ENCODE data around the gene TUBA3E. TPM values are rescaled to one million over a fixed set of nuclear protein-coding genes. Genes with fewer than 3 reads are reported as not detected.
"Not testable (repeated sequence)": the region's sequence is repeated elsewhere in the genome, so short reads cannot be mapped to it uniquely, and the experiment has no call there.

Gene TUBA3E
- not detected in 2 replicates for total RNA-seq (2014; rRNA removed; shearing (Covaris generic))

DNA sequence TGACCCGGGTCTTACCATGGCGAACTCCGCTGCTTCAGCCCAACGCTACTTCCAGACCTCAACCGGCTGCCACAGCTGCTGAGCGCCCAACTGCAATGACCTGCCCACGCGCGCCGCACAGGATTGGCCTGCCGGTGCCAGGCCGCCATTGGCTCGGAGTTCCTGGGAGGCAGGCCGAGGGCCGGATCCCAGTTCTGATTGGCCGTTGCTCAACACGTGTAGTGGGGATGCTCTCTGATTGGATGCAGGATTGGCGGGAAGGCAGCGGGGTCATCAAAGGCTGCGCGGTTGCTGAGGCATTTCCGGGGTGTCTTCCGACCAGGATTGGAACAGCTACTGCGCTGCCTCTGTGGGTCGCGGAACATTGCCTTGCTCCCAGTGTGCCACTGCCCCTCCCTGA, at the start of gene TUBA3E:
TSS of gene TUBA3E (minus strand) at position 97 of the 400 bp plus-strand sequence. CDS start at position 18, 79 bp downstream.
- no peak for DNase-seq (ENCODE audit: low read depth)

DNA sequence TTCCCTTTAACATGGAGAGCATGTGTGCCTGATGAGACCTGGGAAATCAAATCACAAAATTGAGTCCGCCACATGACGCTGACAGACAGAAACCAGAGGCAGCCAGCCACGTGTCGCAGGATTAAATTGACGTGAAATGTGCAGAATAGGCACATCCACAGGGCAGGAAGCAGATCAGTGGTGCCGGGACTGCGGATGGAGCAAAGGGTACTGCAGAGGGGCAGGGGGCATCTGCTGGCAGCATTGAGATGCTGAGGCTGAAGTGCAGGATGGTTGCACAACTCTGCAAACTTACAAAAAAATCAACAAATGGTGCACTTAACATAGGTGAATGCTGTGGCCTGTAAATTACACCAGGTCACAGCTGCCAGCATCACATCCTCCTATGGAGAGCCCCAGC, 48.2 kb upstream of the TUBA3E start:
- no peak for DNase-seq (ENCODE audit: low read depth)

DNA sequence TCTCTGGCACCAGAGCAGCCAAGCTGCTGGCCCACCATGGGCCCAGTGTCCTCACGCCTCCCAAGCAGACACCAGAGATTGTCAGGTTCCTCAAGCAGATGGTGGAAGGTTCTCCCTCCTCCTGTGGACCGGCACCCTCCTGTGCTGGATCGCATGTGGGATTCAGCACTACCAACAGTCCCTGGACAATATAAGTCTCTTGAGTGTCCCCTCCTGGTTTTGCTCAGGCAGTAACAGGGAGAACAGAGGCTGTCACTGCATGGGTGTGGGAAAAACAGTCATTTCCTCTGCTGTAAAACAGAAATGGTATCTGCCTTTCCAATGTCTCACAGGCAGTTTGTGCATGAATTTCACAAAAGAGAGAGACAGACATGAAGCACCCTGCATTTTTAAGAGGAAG, 47.7 kb upstream of the TUBA3E start:
- no peak for DNase-seq (ENCODE audit: low read depth)

DNA sequence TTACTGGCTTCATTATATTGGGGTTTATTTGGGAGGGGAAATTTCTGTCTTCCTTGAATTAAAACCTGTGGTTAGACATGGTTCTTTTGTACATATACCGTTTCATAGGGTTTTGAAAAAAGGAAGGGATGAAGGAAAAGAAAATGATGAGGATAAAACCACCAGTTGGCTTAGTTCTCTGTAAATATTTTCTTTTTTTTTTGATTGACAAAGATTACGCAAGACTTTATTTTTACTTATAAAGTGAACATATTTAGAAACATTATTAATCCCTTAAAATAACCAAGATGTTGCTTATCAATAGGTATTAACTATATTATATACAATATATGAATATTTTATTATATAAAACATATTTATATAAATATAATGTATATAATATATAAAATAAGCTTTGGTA, 45.1 kb upstream of the TUBA3E start:
- DNase-seq (ENCODE audit: low read depth) = no peak

DNA sequence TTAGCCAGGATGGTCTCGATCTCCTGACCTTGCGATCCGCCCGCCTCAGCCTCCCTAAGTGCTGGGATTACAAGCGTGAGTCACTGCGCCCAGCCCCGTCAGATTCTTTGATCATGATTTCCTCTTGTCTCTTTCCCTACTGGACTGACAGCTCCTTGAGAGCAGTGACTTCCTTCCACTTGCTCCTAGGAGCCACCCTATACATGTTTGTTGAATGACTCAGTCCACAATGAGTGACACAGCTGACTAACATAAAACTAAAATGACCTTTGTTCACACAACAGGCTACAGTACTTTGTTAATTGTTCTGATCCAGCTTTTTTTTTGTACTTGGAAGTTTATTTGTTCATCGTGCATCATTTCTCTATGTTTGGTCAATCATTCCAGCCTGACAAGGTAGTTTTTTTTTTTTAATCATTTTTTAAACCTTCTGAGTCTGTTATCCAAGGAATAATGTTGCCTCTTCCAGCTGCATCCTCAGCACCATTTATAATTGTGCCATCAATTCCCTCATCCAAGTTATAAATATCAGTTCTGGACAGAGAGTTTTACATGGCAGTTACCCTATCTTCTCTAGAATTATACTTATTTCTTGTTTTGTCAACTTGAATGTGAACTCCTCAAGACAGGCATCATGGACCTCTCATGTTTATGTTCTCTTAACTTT, 42.9 kb upstream of the TUBA3E start:
- peak; percentile 94 for DNase-seq (ENCODE audit: low read depth)

DNA sequence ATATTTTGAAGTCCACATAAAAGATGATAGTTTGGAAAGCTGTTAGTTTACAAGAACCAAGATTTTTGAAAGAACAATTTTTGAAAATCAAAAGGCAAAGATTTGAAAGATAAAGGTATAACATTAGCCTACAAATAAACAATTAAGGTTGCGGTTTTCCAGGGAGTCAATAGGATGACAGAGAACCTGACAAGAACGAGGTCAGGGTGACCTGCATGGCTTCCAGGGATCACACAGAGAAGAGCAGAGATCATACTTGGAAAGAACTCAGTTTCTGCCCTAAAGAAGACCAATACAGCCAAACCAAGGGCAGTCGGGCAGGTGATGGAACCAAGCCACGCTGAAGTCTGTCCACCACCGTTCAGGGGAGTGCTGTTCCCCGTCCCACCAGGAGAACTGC, 41.3 kb upstream of the TUBA3E start:
- DNase-seq (ENCODE audit: low read depth) = not testable (repeated sequence)

DNA sequence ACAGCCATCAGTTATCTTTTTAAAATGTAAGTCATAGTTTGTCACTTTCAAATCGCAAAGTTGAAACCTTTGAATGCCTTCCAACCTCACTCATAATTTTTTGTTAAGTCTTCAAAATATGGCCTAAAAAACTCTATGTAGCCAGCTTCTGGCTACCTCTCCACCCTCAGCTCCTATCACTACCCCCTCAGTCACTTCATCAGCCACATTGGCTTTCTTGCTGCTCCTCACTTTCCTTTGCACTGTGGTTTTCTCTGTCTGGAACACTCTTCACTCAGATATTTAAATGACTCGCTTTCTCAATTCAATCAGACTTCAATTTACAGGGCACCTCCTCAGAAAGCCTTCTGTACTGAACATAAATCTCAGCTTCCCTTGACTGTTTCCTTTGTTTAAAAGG, 34.8 kb upstream of the TUBA3E start:
- not testable (repeated sequence) for DNase-seq (ENCODE audit: low read depth)

DNA sequence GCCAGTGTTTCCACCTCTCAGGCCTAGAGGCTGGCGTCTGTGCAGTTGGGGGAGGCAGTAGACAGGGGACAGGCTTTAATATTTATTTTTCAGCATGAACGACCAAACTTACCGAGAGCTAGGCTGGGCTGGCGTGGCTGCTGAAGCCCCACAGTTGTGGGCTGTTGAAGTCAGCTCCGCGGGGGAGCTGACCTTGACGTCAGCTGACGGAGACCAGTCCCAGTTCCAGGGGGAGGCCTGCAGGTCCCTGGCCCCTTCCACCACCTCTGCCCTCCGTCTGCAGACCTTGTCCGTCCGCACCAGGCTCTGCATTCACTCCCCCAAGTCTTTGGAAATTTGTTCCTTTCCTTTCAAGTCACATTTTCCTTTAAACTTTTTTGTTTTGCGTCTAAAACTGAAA, 33.4 kb upstream of the TUBA3E start:
- no peak for DNase-seq (ENCODE audit: low read depth)

DNA sequence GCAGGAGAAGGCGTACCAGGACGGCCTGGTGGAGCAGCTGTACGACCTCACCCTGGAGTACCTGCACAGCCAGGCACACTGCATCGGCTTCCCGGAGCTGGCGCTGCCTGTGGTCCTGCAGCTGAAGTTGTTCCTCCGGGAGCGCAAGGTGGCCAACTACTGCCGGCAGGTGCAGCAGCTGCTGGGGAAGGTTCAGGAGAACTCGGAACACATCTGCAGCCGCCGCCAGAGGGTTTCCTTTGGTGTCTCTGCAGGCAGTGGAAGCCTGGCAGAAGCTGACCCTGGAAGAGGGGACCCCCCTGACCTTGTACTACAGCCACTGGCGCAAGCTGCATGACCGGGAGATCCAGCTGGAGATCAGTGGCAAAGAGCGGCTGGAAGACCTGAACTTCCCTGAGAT, 32.7 kb upstream of the TUBA3E start:
- DNase-seq (ENCODE audit: low read depth) = not testable (repeated sequence)

DNA sequence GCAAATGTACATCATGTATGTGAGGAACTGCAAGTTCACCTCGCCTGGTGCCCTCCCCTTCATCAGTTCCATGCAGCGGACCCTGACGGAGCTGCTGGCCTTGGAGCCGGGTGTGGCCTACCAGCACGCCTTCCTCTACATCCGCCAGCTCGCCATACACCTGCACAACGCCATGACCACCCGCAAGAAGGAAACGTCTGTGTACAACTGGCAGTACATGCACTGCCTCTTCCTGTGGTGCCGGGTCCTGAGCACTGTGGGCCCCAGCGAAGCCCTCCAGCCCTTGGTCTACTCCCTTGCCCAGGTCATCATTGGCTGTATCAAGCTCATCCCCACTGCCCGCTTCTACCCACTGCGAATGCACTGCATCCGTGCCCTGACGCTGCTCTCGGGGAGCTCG, 32.1 kb upstream of the TUBA3E start:
- not testable (repeated sequence) for DNase-seq (ENCODE audit: low read depth)

DNA sequence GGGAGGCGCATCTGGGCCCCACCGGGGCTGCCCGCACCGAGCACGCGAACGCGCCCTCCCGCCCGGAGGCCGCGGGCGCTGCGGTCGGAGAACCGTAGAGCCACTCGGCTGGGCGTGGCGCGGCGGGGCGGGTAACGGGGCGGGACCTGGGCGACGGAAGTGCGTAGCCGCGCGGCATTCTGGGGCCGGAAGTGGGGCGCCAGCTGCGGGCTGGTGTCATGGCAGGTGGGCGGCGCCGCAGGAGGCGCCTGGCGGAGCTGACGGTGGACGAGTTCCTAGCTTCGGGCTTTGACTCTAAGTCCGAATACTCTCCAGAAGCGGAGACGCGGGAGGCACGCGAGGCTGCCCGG, 30.9 kb upstream of the TUBA3E start:
- not testable (repeated sequence) for DNase-seq (ENCODE audit: low read depth)

DNA sequence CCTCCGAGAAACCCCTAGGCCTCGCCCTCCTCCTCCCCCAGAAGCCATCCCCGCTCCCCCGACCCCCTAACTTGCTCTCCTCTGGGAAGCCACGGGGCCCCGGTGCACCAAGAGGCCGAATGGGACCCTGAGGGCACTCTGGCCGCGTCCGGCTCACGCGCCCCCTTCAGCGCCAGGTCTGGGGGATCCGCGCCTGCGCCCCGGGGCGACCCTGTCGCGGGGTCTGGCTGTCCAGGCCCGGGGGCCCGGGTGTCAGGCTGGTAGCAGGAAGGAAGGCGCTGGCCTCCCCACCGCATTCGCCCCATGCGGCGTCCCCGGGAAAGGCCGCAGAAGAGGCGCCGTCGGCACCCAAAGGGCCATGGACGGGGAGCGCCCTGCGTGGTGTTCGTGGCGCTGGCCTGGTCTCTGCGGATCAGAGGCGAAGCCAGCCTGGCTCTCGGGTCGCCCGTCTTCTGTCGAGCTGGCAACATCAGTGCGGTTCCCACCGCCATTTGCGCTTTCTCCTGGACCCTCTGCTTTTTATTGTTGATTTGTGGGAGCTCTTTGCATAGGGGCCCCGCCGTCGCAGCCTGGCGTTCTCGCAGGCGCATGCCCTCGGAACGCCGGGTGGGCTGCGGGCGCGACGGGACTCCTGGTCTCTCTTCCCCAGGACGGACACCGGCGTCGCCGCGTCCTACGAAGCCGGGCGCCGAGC, 30.4 kb upstream of the TUBA3E start:
- DNase-seq (ENCODE audit: low read depth) = not testable (repeated sequence)

DNA sequence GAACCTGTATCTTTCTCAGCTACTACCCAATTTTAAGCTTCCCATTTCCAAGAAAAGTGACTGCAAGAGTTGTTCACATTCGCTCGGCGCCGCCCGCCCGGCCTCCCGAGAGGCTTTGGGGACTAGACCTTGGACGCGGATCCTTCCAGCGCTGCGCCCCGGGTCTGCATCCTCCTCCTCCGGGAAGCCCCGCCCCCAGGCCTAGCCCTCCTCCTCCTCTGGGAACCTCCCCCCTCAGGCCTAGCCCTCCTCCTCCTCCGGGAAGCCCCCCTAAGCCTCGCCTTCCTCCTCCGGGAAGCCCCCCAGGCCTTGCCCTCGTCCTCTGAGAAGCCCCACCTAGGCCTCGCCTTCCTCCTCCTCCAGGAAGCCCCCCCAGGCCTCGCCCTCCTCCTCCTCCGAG, 29.8 kb upstream of the TUBA3E start:
- DNase-seq (ENCODE audit: low read depth) = not testable (repeated sequence)

DNA sequence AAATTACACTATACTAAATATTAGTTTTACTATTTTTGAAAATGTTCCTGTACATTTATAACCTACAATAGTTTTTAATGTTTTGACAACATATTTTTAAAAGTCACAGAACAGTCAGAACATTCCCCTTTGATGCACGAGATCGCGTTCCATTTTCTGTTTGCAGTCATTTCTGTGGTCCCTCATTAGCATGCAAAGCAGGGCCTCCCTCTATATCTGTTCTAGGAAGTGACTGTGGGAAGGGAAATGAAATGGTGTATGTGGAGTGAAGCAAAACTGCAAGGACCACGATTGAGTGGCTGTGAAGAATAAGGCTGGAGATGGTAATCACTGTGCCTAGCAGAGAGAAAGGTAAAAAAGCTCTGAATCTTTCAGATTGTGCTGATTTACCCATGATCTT, 24.3 kb upstream of the TUBA3E start:
- DNase-seq (ENCODE audit: low read depth) = not testable (repeated sequence)

DNA sequence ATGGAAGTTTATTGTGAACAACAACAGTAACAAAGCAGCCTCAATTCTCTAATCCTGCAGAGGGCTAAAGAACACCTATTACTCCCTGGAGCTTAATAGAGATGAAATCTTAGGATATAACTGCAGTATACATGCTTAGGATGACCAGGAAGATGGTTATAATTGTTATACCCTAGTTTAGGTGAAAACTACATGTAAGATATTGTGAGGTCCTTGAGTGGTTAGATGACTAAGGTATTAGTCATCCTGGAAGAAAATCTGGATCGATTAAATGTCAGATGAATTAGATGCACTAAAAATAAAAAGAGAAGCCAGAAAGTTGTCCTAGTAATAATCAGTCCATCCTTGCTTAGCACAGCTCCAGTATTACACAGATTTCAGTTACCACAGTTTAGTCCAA, 22.3 kb upstream of the TUBA3E start:
- DNase-seq (ENCODE audit: low read depth) = not testable (repeated sequence)

DNA sequence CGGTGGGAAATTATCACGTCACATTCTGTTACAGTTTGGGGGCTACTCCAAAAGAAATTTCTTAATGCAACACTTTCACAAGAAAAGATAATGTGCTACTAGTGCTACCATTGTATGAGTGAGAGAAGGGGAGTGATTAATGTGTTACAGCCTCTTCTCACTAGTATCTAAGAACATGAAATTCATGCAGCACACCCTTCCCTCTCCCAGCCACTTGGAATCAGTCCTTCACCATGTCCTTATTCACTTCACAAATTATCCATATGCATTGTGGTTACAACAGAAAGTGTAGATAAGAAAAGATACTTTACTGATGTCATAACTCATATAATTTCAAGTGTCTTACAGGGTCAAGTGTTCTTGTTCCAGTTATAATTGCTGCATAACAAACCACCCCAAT, 20.9 kb upstream of the TUBA3E start:
- DNase-seq (ENCODE audit: low read depth) = not testable (repeated sequence)

DNA sequence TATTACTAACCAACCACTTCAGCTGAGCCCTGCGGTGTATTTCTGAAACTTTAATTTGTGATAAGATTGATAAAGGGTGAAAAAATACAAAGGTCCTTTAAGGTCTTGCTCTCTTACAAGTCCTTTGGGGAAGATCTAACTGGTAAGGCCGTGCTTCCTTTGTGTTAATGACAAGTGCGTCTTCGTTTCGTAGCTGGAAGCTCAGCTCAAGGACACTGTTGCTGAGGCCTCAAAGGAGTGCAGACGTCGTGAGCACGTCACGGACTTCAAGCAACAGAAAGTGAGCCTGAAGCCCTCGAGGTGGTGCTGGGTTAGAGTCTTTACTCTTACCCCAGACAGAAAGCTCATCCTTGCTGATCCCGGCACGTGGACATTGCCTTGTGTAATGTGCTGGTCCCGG, 8.8 kb upstream of the TUBA3E start:
- DNase-seq (ENCODE audit: low read depth) = not testable (repeated sequence)

DNA sequence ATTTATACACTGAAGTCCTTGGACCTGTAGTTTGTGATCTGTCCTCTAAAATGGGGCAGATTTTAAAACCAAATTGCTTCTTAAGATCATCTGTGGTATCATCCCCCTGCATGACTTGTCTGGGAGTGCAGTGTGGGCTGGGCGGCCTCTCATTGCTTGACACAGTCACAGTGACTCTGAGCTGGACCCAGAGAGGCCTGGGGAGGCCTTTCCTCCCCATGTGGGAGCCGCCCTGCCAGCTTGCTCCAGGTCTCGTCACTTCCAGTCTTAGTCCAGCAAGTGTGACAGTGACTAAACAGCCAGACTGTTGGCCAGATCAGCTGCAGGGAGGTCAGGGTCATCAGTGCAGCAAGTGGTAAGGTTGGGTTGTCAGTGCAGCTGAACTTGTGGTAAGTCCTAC, 4.9 kb upstream of the TUBA3E start:
- not testable (repeated sequence) for DNase-seq (ENCODE audit: low read depth)

DNA sequence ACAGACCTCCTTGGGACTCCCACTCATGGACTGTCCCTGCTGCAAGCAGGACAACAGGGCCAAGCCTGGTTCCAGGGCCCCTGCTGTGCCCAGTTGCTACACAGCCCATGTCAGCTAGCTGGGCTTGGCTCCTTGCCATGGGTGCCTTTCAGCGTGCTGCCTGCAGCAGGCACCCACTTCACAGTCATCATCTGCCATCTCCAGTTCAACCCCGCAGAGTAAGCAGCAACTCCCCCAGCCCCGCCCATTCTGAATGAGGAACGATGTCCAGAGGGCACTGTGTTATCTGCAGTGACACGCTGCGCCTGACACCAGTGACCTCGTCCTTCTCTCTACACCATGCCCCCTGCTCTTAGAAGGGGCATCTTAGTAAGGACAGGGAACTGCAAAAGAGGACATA, 4.3 kb upstream of the TUBA3E start:
- not testable (repeated sequence) for DNase-seq (ENCODE audit: low read depth)

DNA sequence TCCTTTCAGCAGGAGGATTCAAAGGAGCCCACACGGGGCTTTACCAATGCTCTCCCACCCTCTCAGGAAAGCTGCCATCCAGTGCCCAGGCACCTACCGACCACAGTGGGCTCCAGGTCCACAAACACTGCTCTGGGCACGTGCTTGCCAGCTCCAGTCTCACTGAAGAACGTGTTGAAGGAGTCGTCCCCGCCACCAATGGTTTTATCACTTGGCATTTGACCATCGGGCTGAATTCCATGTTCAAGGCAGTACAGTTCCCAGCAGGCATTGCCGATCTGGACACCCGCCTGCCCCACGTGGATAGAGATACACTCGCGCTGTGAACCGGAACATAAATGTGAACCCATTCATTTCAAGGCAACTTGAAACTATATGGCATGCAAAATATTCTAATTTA, 2.2 kb downstream of the TUBA3E start:
- DNase-seq (ENCODE audit: low read depth) = not testable (repeated sequence)

DNA sequence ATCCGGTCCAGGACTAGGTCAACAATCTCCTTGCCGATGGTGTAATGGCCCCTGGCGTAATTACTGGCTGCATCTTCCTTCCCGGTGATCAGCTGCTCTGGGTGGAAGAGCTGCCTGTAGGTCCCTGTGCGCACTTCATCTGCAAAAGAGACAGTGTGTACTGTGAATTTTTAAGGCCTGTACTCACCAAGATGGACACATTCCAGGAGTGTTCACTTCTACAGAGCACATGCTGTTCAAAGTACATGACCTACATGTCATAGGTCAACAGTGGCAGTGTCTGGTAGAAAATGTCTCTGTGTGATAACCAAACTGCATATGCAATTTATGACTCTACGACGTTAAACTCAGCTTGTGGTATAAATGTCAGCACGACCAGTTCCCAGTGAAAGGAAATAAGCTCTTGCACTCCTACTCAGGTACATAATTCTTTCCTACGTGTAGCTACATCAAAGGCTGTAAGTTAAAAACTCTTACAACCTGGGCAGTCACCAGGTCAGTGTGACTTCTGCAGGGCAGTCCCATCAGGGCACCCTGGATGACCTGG, 3.1 kb downstream of the TUBA3E start:
- not testable (repeated sequence) for DNase-seq (ENCODE audit: low read depth)

DNA sequence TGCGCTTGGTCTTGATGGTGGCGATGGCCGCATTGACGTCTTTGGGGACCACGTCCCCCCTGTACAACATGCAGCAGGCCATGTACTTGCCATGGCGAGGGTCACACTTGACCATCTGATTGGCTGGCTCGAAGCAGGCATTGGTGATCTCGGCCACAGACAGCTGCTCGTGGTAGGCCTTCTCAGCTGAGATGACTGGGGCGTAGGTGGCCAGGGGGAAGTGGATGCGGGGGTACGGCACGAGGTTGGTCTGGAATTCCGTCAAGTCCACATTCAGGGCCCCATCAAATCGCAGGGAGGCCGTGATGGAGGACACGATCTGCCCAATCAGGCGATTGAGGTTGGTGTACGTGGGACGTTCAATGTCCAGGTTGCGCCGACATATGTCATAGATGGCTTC, 4.4 kb downstream of the TUBA3E start:
- not testable (repeated sequence) for DNase-seq (ENCODE audit: low read depth)

DNA sequence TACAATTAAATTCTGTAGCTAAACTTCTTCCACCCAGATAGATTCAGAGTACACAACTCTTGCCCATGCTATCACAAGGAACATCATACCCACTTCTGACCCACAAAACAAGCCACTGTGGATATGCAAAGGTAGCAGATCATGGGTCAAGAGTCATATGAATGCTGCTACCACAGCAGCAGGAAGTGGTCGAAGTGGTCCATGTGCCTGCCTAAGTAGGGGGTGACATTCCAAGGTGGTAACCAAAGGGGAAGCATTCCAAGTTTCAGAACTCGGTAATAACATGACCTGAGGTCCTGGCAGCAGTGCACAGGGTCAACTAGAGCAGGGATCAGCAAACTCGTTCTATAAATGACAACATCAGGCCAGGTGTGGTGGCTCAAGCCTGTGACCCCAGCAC, 5.8 kb downstream of the TUBA3E start:
- peak; percentile 8 for DNase-seq (ENCODE audit: low read depth)

Measured in M059J (cell line).